Astrocyte (in vitro differentiated cells and primary cell): ENCODE data around the gene ORM1. TPM values are rescaled to one million over a fixed set of nuclear protein-coding genes. Genes with fewer than 3 reads are reported as not detected.

ENCODE experiments used
- DNase-seq: peaks from one replicate; pipeline ENCODE4 v3.0.0-alpha.2; 2010; ENCODE audit warnings: low read depth
- FAIRE-seq: peaks from 2 replicates; lab custom pipeline; 2011; peaks lifted over from hg19 to GRCh38; lab: Jason Lieb, UNC
- H2AFZ ChIP-seq: 2 replicates; pipeline ENCODE4 v1.6.0; 2012; ENCODE audit warnings: low read depth, low read length, inconsistent platforms
- H3K27ac ChIP-seq: 2 replicates; pipeline ENCODE4 v1.5.1; 2011; ENCODE audit warnings: low read depth, low read length, inconsistent platforms
- H3K27me3 ChIP-seq: 2 replicates; pipeline ENCODE4 v1.6.0; 2011; ENCODE audit warnings: low read length, inconsistent platforms; ENCODE audit not compliant: insufficient read depth
- H3K36me3 ChIP-seq: 2 replicates; pipeline ENCODE4 v1.5.1; 2011; ENCODE audit warnings: low read length, inconsistent platforms; ENCODE audit not compliant: insufficient read depth
- H3K4me1 ChIP-seq: 2 replicates; pipeline ENCODE4 v1.5.1; 2011; ENCODE audit warnings: low read length, inconsistent platforms; ENCODE audit not compliant: insufficient read depth
- H3K4me2 ChIP-seq: 2 replicates; pipeline ENCODE4 v1.6.0; 2012; ENCODE audit warnings: low read length, inconsistent platforms
- H3K4me3 ChIP-seq: 2 replicates; pipeline ENCODE4 v1.5.1; 2011; ENCODE audit warnings: low read depth, mild to moderate bottlenecking, low read length, inconsistent platforms; ENCODE audit not compliant: insufficient read depth
- H3K79me2 ChIP-seq: 2 replicates; pipeline ENCODE4 v1.6.0; 2012; ENCODE audit warnings: mild to moderate bottlenecking, low read length, inconsistent platforms; ENCODE audit not compliant: insufficient read depth
- H3K9ac ChIP-seq: 2 replicates; pipeline ENCODE4 v1.6.0; 2012; ENCODE audit warnings: mild to moderate bottlenecking, low read length, inconsistent platforms
- H3K9me3 ChIP-seq: 2 replicates; pipeline ENCODE4 v1.5.1; 2012; ENCODE audit warnings: low read depth, mild to moderate bottlenecking, low read length, inconsistent platforms; ENCODE audit not compliant: insufficient read depth
- H4K20me1 ChIP-seq: 2 replicates; pipeline ENCODE4 v1.6.0; 2012; ENCODE audit warnings: low read length, inconsistent platforms; ENCODE audit not compliant: insufficient read depth
- H3K27ac Mint-ChIP-seq: one replicate; pipeline ENCODE4 v1.8.0; 2021; ENCODE audit warnings: mild to moderate bottlenecking, mixed read lengths; ENCODE audit not compliant: unreplicated experiment
- H3K27me3 Mint-ChIP-seq: one replicate; pipeline ENCODE4 v1.8.0; 2021; ENCODE audit warnings: low read depth, mixed read lengths; ENCODE audit not compliant: unreplicated experiment
- H3K36me3 Mint-ChIP-seq: one replicate; pipeline ENCODE4 v1.8.0; 2021; ENCODE audit warnings: low read depth, mixed read lengths; ENCODE audit not compliant: unreplicated experiment
- H3K4me1 Mint-ChIP-seq: one replicate; pipeline ENCODE4 v1.8.0; 2021; ENCODE audit warnings: low read depth, mixed read lengths; ENCODE audit not compliant: unreplicated experiment
- H3K4me3 Mint-ChIP-seq: one replicate; pipeline ENCODE4 v1.8.0; 2021; ENCODE audit warnings: mild to moderate bottlenecking, moderate library complexity, mixed read lengths; ENCODE audit not compliant: unreplicated experiment
- H3K9me3 Mint-ChIP-seq: one replicate; pipeline ENCODE4 v1.8.0; 2021; ENCODE audit warnings: mild to moderate bottlenecking, mixed read lengths; ENCODE audit not compliant: unreplicated experiment
- CTCF ChIP-seq: IDR thresholded peaks from 2 replicates; pipeline ENCODE4 v1.5.1; 2011; ENCODE audit warnings: low read depth, mild to moderate bottlenecking, inconsistent platforms, low read length, moderate library complexity; ENCODE audit not compliant: insufficient read depth
- EZH2 ChIP-seq: IDR thresholded peaks from 2 replicates; pipeline ENCODE4 v1.6.1; 2012; ENCODE audit warnings: mild to moderate bottlenecking, low read length, inconsistent platforms; ENCODE audit not compliant: insufficient read depth
- total RNA-seq: library from RNA; stranded (reverse); gene quantifications from 2 replicates; pipeline ENCODE4 v1.2.1, GENCODE V29; 2021

The ORM1 gene
- total RNA-seq, 1 donor from 2014 or later: not detected

GRCh38 chr9:114334490-114334889, 11.6 kb downstream of the ORM1 start:
- Mint-ChIP-seq H3K27ac (peak overlapping the region; percentile 1), H3K4me1 (no peaks in the 10 kb centered on the region), H3K36me3 (peaks cover 15% of the 10 kb centered on the region), H3K27me3 (peaks cover 4% of the 10 kb centered on the region), H3K9me3 (no peaks in the 10 kb centered on the region), H3K4me3 (no peak overlapping the region)
- H3K36me3 ChIP-seq: peaks cover 4% of the 10 kb centered on the region
- no peak for FAIRE-seq
- H3K27me3 ChIP-seq: no peaks in the 10 kb centered on the region
- no peaks in the 10 kb centered on the region for H4K20me1 ChIP-seq
- H3K79me2 ChIP-seq: no peaks in the 10 kb centered on the region
- no peak for DNase-seq
- no peaks in the 10 kb centered on the region for H3K9me3 ChIP-seq
- H3K4me1 ChIP-seq: no peaks in the 10 kb centered on the region
- no peak overlapping the region for H3K9ac ChIP-seq
- H3K27ac ChIP-seq: no peak overlapping the region
- H3K4me3 ChIP-seq: no peak overlapping the region
- H3K4me2 ChIP-seq: no peak overlapping the region
- no peak overlapping the region for H2AFZ ChIP-seq
- TF ChIP-seq EZH2 (no peak), CTCF (no peak)

GRCh38 chr9:114335745-114336144, 12.8 kb downstream of the ORM1 start:
- no peaks in the 10 kb centered on the region for H3K9me3 ChIP-seq
- H3K9ac ChIP-seq: no peak overlapping the region
- H3K4me1 ChIP-seq: no peaks in the 10 kb centered on the region
- Mint-ChIP-seq H3K27ac (no peak overlapping the region), H3K4me1 (no peaks in the 10 kb centered on the region), H3K36me3 (peaks cover 17% of the 10 kb centered on the region), H3K27me3 (peaks cover 1% of the 10 kb centered on the region), H3K9me3 (no peaks in the 10 kb centered on the region), H3K4me3 (no peak overlapping the region)
- TF ChIP-seq EZH2 (no peak), CTCF (no peak)
- H3K27ac ChIP-seq: no peak overlapping the region
- H3K79me2 ChIP-seq: no peaks in the 10 kb centered on the region
- H2AFZ ChIP-seq: no peak overlapping the region
- DNase-seq (no peak), FAIRE-seq (no peak)
- no peaks in the 10 kb centered on the region for H3K27me3 ChIP-seq
- peaks cover 4% of the 10 kb centered on the region for H3K36me3 ChIP-seq
- no peak overlapping the region for H3K4me2 ChIP-seq
- no peak overlapping the region for H3K4me3 ChIP-seq
- no peaks in the 10 kb centered on the region for H4K20me1 ChIP-seq

- Histone ChIP-seq H3K4me1 (no peaks in the 10 kb centered on the region), H3K27me3 (no peaks in the 10 kb centered on the region), H3K4me2 (no peak overlapping the region), H2AFZ (no peak overlapping the region), H4K20me1 (no peaks in the 10 kb centered on the region), H3K79me2 (no peaks in the 10 kb centered on the region), H3K27ac (no peak overlapping the region), H3K36me3 (peaks cover 4% of the 10 kb centered on the region), H3K4me3 (no peak overlapping the region), H3K9me3 (no peaks in the 10 kb centered on the region), H3K9ac (no peak overlapping the region)
- H3K27me3 Mint-ChIP-seq: no peaks in the 10 kb centered on the region
- no peak for DNase-seq
- no peaks in the 10 kb centered on the region for H3K4me1 Mint-ChIP-seq
- H3K4me3 Mint-ChIP-seq: no peak overlapping the region
- FAIRE-seq: no peak
- H3K27ac Mint-ChIP-seq: no peak overlapping the region
- H3K36me3 Mint-ChIP-seq: peaks cover 18% of the 10 kb centered on the region
- no peaks in the 10 kb centered on the region for H3K9me3 Mint-ChIP-seq
- TF ChIP-seq EZH2: no peak
Measured at GRCh38 chr9:114336157-114336556, 13.3 kb downstream of the ORM1 start.
